T follicular helper cell (primary cell): ENCODE results near the gene ENO3.
"Not testable (repeated sequence)": the region's sequence is repeated elsewhere in the genome, so short reads cannot be mapped to it uniquely, and the experiment has no call there.

Experiments used
- DNase-seq: peaks from one replicate; pipeline ENCODE4 v3.0.0-alpha.2; 2020; ENCODE audit warnings: low read depth
- total RNA-seq, 2 experiments: gene quantifications; one replicate each; lab custom pipeline; 2026; lab: John Stamatoyannopoulos, UW

The ENO3 gene
- total RNA-seq = 13.0 to 13.1 reads per million in 2 experiments

GRCh38 chr17:4950746-4951204 lies at the start of gene ENO3:
ENO3 (plus strand) TSS chr17:4951119; CDS start chr17:4951830, 711 bp downstream.
- DNase-seq = no peak

- DNase-seq = no peak
Observed at GRCh38 chr17:4901648-4902344, 49.1 kb upstream of the ENO3 start.

- DNase-seq = no peak
Observed at GRCh38 chr17:4902540-4902939, 48.4 kb upstream of the ENO3 start.

- peak; percentile 73 for DNase-seq
Observed at GRCh38 chr17:4903051-4903818, 47.7 kb upstream of the ENO3 start, which contains the start of gene CHRNE. CHRNE (minus strand) TSS chr17:4903098; CDS start chr17:4903063, 35 bp downstream.

GRCh38 chr17:4906642-4907041 lies 44.3 kb upstream of the ENO3 start:
- DNase-seq = not testable (repeated sequence)

DNA sequence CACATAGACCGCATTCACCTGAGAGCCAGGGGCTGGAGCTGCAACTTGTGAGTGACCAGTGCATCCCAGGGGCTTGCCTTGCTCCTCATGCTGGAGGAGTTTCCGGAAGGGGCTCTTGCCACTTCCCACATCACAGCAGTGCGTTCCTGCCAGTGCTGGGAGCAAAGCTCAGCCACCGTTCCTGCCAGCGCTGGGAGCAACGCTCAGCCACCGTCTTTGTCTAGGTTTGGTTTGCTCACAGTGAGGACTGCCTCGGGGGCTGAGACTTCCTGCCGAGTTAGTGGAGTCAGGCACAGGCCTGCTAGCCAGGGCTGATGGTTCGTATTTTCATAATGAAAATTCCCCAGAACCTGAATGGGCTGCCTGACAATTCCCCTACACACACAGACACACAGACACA lies 42.6 kb upstream of the ENO3 start:
- DNase-seq = no peak

- peak; percentile 49 for DNase-seq
Observed at GRCh38 chr17:4908711-4909496, 42.0 kb upstream of the ENO3 start.

- no peak for DNase-seq
Observed at GRCh38 chr17:4913994-4914393, 36.9 kb upstream of the ENO3 start.

DNA sequence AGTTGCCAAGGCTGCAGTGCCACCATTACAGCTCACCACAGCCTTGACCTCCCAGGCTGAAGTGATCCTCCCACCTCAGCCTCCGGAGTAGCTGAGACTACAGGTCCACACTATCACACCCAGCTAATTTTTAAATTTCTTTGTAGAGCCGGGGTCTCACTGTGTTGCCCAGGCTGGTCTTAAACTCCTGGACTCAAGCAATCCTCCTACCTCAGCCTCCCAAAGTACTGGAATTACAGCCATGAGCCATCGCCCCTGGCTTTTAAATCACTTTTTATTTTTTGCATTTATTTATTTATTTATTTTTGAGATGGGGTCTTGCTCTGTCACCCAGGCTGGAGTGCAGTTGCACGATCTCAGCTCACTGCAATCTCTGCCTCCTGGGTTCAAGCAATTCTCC lies 36.4 kb upstream of the ENO3 start:
- not testable (repeated sequence) for DNase-seq

GRCh38 chr17:4919511-4920047 lies 31.3 kb upstream of the ENO3 start:
- no peak for DNase-seq

DNA sequence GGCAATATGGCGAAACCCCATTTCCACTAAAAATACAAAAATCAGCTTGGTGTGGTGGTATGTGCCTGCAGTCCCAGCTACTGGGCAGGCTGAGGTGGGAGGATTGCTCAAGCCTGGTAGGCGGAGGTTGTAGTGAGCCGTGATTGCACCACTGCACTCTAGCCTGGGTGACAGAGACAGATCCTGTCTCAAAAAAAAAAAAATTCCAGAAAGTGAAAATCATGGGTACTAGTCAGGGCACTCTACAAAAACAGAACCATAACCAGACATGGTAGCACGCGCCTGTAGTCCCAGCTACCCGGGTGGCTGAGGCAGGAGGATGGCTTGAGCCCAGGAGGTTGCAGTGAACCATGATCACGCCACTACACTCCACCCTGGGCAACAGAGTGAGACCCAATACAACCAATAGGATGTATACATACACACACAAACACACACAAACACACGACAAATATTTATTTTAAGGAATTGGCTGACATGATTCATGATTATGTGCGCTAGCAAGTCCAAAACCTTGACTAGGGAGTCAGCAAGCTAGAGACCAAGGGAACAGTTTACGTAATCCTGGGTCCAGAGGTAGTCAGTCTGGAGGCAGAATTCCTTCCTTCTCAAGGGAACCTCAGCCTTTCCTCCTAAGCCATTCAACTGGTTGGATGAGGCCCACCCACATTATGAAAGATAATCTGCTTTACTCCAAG lies 30.4 kb upstream of the ENO3 start:
- DNase-seq = no peak

GRCh38 chr17:4921320-4921719 lies 29.6 kb upstream of the ENO3 start:
- no peak for DNase-seq

DNA sequence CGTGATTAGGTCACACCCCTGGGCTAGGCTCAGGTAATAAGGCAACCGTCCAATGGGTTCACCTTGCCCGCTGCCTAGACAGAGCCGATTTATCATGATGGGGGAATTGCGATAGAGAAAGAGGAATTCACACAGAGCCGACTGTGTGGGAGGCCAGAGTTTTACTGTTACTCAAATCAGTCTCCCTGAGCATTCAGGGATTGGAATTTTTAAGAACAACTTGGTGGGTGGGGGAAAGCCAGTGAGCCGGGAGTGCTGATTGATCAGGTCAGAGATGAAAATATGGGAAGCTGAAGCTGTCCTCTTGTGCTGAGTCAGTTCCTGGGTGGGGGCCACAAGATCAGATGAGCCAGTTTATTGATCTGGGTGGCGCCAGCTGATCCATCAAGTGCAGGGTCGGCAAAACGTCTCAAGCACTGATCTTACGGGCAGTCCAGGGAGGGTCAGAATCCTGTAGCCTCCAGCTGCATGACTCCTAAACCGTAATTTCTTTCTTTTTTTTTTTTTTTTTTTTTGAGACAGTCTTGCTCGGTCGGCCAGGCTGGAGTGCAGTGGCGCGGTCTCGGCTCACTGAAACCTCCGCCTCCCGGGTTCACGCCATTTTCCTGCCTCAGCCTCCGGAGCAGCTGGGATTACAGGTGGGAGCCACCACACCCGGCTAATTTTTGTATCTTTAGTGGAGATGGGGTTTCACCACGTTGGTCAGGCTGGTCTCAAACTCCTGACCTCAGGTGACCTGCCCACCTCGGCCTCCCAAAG lies 24.2 kb upstream of the ENO3 start:
- not testable (repeated sequence) for DNase-seq

DNA sequence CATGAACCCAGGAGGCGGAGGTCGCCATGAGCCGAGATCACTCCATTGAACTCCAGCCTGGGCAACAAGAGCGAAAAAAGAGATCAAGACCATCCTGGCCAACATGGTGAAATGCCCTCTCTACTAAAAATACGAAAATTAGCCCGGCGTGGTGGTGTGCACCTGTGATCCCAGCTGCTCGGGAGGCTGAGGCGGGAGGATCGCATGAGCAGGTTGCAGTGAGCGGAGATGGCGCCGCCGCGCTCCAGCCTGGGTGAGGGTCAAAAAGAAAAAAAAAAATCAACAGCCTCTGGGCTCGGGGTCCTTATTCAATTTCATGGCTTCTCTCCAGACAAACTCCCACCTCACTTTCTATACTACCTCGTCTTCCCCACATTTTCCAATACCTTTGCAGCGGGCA lies 22.0 kb upstream of the ENO3 start:
- no peak for DNase-seq

DNA sequence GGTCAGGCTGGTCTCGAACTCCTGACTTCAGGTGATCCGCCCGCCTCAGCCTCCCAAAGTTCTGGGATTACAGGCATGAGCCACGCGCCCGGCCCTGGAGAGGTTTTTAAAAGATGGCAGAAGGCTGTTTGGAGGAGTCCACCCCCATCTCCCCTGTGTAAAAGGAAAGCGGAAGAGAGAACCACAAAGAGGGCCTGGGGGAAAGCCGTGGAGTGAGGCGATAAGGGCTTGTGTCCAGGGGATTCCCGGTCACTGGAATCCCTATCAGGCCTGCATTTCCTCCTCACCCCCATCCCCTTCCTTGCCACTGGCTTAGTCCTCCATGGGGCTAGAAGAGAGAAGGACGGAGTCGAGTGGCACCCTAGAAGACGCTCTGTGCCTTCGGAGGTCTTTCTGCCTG lies 19.0 kb upstream of the ENO3 start, which contains the start of gene GP1BA:
GP1BA (plus strand) TSS at position 315 of the 400 bp plus-strand sequence. CDS start 328 bp downstream, outside the sequence.
- no peak for DNase-seq

DNA sequence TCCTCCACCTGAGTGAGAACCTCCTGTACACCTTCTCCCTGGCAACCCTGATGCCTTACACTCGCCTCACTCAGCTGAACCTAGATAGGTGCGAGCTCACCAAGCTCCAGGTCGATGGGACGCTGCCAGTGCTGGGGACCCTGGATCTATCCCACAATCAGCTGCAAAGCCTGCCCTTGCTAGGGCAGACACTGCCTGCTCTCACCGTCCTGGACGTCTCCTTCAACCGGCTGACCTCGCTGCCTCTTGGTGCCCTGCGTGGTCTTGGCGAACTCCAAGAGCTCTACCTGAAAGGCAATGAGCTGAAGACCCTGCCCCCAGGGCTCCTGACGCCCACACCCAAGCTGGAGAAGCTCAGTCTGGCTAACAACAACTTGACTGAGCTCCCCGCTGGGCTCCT lies 18.2 kb upstream of the ENO3 start:
- no peak for DNase-seq

DNA sequence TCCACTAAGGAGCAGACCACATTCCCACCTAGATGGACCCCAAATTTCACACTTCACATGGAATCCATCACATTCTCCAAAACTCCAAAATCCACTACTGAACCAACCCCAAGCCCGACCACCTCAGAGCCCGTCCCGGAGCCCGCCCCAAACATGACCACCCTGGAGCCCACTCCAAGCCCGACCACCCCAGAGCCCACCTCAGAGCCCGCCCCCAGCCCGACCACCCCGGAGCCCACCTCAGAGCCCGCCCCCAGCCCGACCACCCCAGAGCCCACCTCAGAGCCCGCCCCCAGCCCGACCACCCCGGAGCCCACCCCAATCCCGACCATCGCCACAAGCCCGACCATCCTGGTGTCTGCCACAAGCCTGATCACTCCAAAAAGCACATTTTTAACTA lies 17.3 kb upstream of the ENO3 start:
- no peak for DNase-seq

GRCh38 chr17:4934173-4934979 lies 16.5 kb upstream of the ENO3 start:
- no peak for DNase-seq

GRCh38 chr17:4935650-4936049 lies 15.3 kb upstream of the ENO3 start:
- no peak for DNase-seq

DNA sequence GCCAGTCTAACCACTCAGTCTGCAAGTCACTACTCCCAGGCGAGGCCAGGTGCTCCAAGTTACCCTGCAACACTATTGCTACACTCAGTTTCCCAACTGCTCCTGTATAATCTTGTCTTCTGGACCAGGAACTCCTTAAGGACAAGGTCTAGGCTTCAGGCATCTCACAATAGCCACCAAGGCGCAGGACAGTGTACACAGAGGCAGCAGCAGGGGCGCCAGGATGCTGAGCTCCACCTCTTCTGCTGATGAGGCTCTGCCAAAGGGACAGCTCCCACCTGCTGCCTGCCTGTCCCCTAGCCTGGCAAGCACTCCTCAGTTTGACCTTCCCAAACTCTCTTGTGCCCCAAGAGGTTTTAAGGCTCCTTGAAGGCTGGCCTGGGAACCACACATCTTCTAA lies 14.5 kb upstream of the ENO3 start:
- no peak for DNase-seq
